CMK (cell line): Measurements from ENCODE around the gene UBE2R2.
"Not testable (repeated sequence)": the region's sequence is repeated elsewhere in the genome, so short reads cannot be mapped to it uniquely, and the experiment has no call there.

Experiments used
- DNase-seq: peaks from one replicate; pipeline ENCODE4 v3.0.0-alpha.2; 2010; ENCODE audit warnings: low read depth

UBE2R2 gene

GRCh38 chr9:33816327-33817252 lies at the start of gene UBE2R2:
UBE2R2 (plus strand) TSS chr9:33817160; CDS start chr9:33817758, 598 bp downstream.
- peak; percentile 90 for DNase-seq

GRCh38 chr9:33770156-33770880 lies 46.6 kb upstream of the UBE2R2 start:
- not testable (repeated sequence) for DNase-seq

- not testable (repeated sequence) for DNase-seq
These were observed 43.8 kb upstream of the UBE2R2 start for GRCh38 chr9:33773135-33773534.

GRCh38 chr9:33774074-33774659 lies 42.8 kb upstream of the UBE2R2 start:
- DNase-seq: not testable (repeated sequence)

- DNase-seq: no peak
These were observed 40.4 kb upstream of the UBE2R2 start for GRCh38 chr9:33776578-33776977.

GRCh38 chr9:33778700-33779351 lies 38.1 kb upstream of the UBE2R2 start:
- peak; percentile 17 for DNase-seq

GRCh38 chr9:33780276-33780675 lies 36.7 kb upstream of the UBE2R2 start:
- no peak for DNase-seq

GRCh38 chr9:33781736-33782135 lies 35.2 kb upstream of the UBE2R2 start:
- DNase-seq: no peak

GRCh38 chr9:33782395-33783152 lies 34.4 kb upstream of the UBE2R2 start:
- no peak for DNase-seq

- DNase-seq: no peak
These were observed 31.0 kb upstream of the UBE2R2 start for GRCh38 chr9:33785914-33786313.

GRCh38 chr9:33786681-33787080 lies 30.3 kb upstream of the UBE2R2 start:
- DNase-seq: no peak

- DNase-seq: no peak
These were observed 29.1 kb upstream of the UBE2R2 start for GRCh38 chr9:33787839-33788238.

GRCh38 chr9:33789429-33789828 lies 27.5 kb upstream of the UBE2R2 start:
- not testable (repeated sequence) for DNase-seq

GRCh38 chr9:33791117-33791516 lies 25.8 kb upstream of the UBE2R2 start:
- DNase-seq: no peak

GRCh38 chr9:33793496-33793895 lies 23.5 kb upstream of the UBE2R2 start:
- not testable (repeated sequence) for DNase-seq

GRCh38 chr9:33794560-33794959 lies 22.4 kb upstream of the UBE2R2 start:
- DNase-seq: no peak

- DNase-seq: no peak
These were observed 21.7 kb upstream of the UBE2R2 start, which contains the start of gene PRSS3 for GRCh38 chr9:33795281-33795680. PRSS3 (plus strand) TSS chr9:33795561; CDS start chr9:33795574, 13 bp downstream.

GRCh38 chr9:33795819-33796218 lies 21.1 kb upstream of the UBE2R2 start:
- no peak for DNase-seq

- not testable (repeated sequence) for DNase-seq
These were observed 20.3 kb upstream of the UBE2R2 start for GRCh38 chr9:33796679-33797078.

- DNase-seq: no peak
These were observed 19.1 kb upstream of the UBE2R2 start for GRCh38 chr9:33797837-33798236.

- no peak for DNase-seq
These were observed 18.4 kb upstream of the UBE2R2 start for GRCh38 chr9:33798545-33798944.
